ENCODE measurements around the gene ACOT7.

DNA sequence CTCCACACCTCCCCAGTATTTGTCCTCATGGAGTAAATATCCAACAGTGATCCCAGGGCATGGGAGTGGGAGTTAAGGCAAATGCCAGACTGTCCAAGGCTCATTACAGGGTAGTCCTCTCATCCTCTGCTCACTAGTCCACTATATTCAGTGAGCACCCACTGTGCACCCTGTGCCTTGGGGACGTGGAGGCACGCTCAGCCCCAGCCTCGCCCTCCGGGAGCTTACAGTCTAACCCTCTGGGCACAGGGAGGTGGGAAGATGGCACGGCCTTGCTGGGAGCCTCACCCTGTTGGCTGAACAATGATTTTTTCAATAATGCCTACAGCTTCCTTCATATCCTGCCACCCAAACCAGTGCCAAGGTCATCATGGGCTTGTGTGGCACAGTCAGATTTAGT is 23.3 kb upstream of the ACOT7 start:
- TF ChIP-seq POLR2A (IDR thresholded peaks at IDR 0.05; ENCODE audit: low read depth, low read length) (no peak), TAF1 (IDR thresholded peaks at IDR 0.05; ENCODE audit: low read depth, low read length) (no peak), POLR2AphosphoS5 (IDR thresholded peaks at IDR 0.05; ENCODE audit: low read depth, low read length) (no peak), PAX5 (IDR thresholded peaks at IDR 0.05; ENCODE audit: insufficient read depth, low read length, severe bottlenecking) (no peak)

Measured in GM12891 (cell line).